Stimulated activated CD4-positive, alpha-beta T cell treated with anti-CD3 and anti-CD28 coated beads, Interleukin-4, amount 100 ng/mL, for 1 hour (primary cell): ENCODE results near the gene GLB1L.
A peak's percentile ranks its signal among the peaks of the same experiment; 100 is the strongest.

Source experiments
- DNase-seq: peaks from one replicate; pipeline ENCODE4 v3.0.0-alpha.2; 2020

Gene GLB1L

DNA sequence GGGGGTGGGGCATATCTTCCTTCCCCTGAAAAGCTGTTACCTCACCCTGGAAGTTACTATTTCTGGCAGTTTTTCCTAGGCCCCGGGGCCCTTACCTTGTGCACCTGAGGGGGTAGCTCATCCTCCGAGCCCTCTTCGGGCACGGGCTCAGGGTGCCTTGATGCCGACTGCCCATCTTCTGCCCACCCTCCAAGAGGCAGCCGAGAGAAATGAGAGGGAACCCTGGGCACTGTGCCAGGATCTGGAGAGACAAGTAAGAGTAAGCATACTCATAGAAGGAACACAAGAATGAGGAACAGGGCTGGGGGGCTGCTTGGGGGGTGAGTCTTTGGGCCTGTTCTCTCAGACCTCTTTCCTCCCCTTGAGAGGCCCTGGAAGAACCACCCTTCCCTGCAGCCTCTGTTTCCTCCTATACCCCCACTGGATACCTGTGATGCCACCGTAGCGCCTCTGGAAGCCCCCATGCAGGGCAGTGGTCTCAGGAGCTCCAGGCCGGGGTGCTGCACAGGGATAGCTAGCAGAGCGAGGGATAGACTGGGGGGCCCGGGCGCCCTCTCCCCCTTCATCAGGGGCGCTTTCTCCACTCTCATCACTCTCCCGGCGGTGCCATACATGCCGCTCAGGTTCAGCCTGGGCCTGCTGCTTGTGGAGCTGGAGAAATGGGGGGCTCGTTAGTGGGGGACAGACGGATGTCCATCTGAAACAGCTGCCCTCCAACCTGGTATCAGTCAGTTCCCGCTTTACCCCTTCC, 24.4 kb downstream of the GLB1L start:
- DNase-seq: no peak

DNA sequence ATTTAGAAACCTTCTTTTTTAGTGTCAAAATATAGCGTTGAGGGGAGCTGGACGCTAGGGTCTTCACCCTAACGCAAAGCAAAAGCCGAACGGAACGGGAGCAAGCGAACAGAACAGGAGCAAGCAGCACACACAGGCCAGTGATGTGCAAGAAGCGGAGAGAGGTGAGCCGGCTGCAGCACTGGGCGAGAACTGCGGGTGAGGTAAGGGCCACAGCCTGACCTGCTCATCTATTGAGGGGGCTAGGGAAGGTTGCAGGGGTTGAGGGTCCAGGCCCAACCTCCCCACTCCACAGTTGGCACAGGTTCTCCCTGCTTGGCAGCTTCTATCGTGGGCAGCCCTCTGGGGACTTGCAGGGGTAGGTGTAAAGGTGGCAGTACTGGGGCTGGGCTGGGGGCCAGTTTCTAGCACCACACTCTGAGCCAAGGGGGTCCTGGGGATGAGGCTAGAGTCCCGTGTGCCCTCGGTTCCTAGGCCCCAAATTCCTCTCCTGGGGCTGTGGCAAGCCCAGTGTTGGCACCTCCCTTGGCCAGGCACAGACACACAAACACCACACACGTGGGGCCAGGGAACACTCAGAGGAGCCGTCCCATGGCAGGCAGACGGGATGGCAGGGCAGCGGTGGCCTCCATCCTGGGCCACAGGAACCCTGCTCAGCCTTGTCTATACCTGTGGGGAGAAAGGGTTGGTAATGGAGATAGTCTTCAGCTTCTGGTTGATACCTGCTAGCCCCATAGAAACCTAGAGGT, 25.3 kb downstream of the GLB1L start:
- no peak for DNase-seq

DNA sequence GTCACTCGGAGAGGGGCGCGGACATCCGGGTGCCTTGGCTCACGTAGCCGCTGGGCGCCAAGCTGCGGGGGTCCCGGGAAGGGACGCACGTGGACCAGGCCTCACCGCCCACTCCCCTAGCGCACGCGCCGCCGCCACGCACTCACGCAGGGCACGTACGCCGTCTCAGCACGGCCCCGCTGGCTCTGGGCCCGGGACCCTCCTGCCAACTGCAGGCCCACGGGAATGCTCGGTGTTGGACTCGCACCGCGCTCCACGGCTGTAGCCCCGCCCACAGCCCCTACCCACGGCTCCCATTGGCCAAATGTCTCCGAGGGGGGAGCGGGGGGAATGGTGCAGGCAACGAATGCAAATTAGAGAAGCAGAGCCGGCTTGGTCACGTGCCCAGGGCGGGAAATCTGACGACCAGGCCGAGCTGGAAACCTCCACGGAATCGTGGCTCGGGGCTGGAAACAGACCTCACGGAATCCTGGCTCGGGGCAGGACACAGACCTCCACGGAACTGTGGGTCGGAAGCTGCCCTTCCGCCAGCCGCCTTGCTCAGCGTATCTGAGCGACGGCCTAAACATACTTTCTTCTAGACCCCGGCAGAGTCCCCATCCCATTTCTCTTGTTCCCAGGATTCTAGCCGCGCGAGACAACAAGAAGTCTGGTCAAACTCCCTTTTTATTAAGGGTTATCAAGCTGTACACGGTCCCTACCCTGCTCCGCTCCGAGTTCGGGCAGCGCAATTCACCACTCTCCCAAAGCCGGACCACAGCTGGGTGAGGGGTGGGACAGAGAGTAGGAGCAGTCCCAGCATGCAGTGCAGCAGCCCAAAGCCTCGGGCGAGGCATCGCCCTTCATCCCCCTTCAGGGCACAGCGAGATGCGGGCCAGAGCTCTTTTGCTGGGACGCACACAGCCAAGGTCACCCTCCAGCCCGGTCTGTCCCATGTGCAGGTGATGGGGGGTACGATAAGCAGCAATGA, 26.2 kb downstream of the GLB1L start, which contains the start of gene ABCB6:
Gene ABCB6, minus strand, starts transcription at position 227 of the 970 bp plus-strand sequence. CDS start 285 bp downstream, outside the sequence.
- peak; percentile 92 for DNase-seq

DNA sequence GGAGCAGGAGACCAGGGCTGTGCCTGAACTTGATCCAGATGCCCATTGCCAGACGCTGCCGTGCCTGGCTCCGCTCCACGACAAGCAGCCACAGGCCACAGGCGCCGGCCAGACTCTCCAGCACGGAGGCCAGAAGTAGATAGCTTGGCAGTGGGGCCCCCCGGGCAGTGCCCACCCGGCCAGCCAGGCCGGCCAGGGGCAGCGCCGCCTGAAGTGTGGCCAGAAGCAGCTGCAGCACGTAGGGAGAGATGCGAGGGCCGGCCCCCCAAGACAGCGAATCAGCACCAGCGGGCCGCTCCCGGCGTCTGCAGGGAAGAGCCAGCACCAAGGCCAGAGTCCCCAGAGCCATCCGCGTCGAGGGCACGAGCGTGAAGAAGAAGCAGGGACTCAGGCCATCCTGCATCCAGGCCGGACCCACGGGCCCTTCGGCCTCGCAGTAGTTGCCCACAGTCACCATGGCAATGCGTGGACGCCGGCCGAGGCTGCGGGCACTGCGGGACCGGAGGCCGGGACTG, 27.0 kb downstream of the GLB1L start:
- DNase-seq: no peak

DNA sequence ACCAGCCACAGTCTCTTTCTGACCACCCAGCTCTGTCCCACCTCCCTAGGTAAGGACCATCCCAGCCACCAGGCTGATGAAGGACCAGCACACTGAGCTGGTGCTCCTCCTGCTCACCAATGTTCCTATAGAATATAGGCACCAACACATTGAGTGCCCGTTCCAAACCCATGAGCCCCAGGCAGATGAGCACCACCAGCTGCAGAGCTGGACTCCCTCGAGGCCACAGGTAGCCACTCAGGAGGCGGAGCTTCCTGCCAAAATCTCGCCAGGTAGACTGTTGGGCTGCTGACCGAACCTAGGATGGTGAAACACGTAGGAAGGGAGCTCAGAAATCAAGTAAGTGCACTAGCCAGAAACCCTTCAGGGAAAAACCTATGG, 28.7 kb downstream of the GLB1L start:
- DNase-seq: no peak

DNA sequence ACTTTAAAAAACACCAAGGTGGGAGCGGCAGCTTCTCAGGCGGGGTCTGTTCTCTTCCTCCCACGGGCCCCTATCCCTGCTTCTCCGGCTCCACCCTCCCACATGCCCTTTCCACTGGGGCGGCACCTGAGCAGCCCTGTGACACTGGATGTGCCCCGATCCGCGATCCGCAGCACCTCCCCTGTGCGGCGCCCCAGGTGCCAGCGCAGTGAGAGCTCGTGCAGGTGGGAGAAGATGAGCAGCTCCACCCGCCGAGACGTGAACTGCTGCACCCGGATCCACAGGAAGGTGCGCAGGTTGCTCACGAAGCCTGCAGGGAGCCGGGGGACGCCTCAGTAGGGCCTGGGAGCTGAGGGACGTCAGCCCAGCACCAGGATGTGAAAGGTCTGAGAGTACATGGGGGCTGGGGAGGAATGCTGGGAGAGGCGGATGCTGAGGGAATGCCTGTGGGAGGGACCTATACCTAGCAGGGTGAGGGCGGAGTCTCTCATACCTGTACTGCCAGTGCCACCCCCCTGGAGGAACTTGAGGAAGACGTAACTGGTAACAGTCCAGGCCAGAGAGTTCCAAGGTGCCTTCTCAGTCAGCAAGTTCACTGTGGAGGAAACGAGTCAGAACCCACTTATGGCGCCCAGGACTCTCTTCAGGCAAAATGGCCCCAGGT, 29.2 kb downstream of the GLB1L start:
- DNase-seq: no peak

DNA sequence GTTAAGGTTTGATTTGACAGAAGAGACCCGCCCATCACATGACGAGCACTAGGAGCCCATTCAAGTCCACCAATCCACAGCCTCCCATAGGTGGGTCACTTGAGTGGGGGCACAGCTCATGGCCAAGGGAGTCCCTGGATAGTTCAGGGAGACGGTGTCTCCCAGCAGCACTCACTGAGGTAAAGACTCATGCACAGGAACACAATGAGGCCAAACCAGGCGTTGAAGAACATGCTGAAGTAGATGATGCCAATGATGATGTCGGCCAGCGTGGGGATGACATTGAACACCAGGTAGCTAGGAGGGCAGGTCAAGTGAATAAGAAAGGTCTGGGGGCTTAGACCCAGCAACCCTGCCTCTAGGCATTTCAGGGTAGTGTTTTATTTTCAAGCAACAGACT, 30.5 kb downstream of the GLB1L start:
- DNase-seq: no peak

DNA sequence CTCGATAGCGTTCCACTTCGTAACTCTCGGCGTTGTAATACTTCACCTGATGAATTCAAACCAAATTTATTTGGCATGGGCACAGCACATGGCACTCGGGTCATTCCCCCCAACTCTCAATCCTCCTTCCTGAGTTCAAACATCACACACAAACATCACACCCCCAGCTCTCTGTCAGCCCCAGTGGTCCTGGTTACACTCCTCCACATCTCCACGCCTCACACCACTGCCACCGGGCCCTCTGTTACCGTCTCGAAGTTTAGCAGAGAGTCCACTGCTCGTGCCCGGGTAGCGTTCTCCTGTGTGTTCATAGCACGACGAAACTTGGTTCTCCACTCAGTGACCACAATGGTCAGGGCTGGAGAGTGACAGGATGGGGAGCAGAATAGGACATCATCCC, 31.1 kb downstream of the GLB1L start:
- DNase-seq: no peak

DNA sequence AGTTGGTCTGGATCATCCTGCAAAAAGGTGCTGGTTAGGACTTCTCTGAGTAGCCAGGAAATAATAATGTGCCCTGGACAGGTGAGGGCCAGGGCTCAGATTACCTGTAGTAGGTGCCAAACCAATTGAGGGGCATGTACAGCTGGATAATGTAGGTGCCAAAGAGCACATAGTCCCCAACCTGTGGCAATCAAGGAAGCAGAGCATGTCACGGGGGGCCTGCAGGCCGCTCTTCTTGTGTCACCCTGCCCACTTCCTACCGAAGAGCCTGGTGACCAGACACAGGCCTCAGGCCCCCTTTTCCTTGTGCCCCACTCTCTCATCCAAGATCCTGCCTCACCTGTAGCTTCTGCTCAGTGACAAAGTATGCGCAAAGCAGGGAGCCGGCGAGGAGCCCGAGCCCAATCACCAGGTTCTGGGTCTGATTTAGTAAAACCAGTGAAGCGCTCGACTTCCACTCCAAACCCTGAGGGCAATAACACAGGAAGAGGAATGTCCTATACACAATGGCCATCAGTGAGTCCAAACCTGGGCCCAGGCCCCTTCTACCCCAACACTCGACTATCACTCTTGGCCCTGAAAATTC, 31.7 kb downstream of the GLB1L start:
- DNase-seq: no peak

DNA sequence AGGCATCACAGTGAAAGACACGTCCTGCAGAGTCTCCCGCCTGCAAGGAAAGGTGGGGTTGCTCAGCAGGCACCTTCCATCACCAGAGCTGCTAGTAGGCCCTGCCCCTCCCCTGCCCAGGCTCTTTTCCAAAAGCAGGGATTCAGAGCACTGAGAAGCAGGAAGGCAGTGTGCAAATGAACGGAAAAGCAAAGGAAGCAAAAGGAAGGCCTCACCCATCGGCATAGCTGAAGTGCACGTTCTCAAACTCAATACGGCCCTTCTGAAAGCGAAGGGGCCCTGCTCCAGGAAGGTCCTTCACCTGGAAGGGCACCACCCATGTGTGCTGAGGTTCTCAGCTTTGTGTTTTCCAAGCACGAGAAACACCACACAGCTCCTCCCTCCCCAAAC, 32.2 kb downstream of the GLB1L start:
- DNase-seq: no peak

DNA sequence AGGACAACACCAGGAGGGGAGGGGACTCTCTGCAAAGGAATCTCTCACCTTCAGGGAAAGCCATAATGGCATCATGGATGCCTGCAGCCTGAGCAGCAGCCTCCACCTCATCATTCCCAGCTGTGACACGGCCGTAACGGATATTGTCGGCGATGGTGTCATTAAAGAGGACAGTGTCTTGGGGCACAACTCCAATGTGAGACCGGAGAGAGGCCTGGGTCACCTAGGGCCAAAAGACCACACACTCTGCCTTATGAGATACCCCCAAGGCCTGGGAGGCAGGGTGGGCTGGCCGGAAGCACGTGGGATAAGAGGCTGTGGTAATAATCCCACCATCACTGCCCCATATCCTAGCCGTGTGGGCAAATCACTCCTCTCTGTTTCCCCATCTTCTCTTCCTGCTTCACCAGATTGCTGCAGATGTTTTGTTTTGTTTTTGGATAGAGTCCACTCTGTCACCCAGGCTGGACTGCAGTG, 34.3 kb downstream of the GLB1L start:
- no peak for DNase-seq

DNA sequence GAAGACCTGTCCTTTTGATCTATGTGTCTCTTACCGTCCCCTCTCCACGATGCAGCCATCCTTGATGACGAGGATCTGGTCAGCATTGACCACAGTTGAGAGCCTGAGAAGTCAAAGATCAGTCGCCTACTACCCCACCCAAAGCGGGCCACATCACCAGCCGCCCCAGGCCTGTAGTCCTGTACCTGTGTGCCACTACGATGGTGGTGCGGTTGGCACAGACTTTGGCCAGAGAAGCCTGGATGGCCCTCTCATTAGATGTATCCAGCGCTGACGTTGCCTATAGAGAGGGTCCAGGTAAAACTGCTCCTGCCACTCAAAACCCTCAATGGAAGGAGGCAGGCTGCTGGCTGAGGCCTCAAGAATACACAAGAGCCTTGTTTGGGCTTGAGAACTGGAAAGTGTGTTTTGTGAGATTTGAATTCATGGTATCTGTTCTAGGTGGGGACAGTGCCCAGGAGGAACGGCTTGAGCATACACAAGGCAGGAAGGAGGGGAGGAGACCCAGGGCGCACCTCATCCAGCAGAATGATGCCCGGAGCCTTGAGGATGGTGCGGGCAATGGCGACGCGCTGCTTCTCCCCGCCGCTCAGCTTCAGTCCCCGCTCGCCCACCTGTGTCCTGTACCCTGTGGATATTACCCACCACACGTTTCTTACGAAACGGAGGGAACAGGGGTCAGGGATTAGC, 34.9 kb downstream of the GLB1L start:
- no peak for DNase-seq

DNA sequence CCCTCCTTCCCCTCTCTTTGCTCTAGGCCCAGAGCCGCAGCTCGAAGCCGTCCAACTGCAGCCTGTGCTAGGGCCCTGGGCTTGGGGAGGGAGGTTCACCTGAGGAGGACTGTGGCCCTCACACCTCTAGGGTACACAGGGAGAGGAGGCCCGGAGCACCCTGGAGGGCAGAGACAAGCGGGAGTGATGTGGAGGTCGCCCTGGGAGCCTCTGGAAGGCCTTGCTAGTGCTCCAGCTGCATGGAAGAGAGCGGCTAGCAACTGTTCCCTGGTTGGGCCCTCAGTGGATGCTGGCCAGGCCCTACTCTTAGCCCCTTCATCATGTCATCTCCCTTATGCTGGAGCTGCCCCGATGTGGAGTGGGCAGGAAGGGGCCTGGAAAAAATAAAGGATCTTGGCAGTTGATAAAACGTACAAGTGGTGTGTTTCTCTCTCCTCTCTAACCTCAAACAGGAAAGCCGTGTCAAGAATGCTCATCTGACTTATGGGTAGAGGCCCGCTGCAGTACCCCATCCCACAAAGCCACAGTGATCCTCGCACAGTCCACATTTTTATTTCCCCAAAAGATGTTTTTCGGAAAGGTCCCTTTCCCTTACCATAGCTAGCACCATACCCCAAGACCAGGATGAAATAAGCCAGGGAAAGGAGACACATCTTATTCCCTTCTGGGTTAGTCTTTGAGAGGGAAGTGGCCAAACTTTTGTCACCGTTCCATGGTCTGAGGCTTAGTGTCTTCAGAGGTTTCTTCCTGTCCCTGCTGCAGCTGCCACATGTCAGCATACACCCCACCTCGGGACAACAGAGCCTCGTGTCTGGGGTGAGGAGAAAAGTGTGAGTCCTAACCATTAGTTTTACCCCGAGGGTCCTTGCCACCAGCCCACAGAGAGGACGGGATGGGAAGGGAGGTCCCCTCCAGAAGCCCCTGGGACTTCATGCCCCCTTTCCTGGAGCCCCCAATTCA, 35.7 kb downstream of the GLB1L start:
- DNase-seq: no peak

DNA sequence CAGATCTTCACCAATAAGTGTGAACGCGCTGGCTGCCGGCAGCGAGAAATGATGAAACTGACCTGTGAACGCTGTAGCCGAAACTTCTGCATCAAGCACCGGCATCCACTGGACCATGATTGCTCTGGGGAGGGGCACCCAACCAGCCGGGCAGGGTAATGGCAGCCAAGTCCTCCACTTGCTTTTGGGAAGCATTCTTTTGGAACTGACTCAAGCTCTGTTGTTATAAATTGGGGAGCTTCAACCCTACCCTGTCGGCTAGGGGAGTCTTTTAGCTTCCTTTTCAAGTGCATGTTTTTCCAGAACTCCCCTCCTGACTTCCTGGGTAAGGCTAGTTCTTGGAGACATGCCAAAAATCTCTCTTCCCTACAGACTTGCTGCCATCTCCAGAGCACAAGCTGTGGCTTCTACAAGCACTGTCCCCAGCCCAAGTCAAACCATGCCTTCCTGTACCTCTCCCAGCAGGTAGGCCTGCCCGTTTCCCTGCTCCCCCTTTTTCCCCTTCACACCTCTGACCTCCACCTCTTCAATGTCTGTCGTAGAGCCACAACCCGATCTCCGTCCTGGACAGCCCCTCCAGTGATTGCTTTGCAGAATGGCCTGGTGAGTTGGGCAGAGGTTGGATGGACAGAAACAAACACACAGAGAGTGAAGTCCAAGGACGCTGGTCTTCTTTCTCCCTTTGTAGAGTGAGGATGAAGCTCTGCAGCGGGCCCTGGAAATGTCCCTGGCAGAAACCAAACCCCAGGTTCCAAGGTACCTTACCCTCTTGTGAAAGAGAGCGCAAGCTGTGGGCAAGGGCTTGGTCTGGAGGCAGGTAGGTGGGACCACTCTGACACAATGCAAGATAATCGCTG, 37.1 kb downstream of the GLB1L start:
- no peak for DNase-seq

DNA sequence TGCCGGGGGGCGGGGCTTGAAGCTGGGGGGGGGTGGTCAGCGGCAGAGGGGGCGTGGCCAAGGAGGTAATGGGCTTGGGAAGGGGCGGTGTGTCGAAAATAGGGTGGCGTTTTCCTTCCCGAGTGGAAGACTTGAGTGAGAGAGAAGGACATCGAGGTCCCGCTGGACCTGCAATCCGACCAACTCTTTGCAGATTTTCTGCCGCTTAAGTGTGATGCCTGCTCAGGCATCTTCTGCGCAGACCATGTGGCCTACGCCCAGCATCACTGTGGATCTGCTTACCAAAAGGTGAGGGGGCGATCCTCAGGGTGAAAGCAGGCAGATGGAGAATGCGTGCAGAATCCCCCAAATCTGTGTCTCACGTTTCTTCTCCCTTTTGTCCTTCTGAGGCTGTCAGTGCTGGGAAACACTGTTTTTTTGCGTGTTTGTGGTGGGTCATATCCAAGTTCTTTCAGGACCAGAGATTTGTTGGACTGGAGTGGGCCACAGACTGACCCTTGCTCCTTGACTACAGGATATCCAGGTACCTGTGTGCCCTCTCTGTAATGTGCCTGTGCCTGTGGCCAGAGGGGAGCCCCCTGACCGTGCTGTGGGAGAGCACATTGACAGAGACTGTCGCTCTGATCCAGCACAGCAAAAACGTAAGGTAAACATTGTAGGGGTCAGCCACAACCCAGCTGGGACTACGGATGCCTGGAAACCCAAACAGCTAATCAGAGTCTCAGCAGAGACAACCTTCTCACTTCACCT, 37.9 kb downstream of the GLB1L start:
- DNase-seq: no peak

DNA sequence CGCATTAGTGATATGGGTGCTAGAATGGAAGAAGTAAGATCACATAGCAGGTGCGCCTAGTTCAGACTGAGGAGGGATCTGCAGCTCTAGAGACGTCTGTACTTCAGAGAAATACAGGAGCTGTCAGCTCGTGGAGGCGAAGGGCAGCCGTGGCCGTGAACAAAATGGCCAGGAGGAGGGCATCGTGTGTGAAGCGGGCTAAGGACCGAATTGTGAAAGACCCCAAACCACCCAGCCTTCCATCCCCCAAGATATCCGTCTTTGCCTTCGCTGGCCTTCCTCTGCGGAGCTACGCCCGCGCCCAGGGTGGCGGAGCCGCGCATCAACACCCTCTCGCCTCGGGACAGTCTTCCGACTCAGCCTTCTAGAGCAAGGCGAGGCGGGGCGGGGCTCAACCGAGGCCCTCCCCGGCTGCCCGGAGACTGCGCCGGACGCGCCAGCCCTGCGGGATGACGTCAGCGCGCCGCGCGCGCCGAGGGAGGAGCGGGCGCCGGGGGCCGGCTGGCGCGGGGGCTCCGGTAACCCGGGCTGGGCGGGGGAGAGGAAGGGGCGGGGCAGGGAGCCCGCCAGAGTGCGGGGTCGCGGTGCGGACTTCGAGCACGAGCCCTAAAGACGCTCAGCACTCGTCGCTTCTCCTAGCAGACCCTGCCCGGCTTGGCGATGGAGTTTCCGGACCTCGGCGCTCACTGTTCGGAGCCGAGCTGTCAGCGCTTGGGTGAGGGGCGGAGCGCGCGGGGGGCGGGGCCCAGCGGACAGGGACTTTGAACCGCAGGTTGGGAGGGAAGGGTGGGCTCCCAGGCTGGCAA, 38.7 kb downstream of the GLB1L start, which contains the start of gene ZFAND2B:
Gene ZFAND2B, plus strand, starts transcription at position 455 of the 806 bp plus-strand sequence. Its CDS starts 206 bp downstream, at position 661.
- DNase-seq: peak; percentile 96

DNA sequence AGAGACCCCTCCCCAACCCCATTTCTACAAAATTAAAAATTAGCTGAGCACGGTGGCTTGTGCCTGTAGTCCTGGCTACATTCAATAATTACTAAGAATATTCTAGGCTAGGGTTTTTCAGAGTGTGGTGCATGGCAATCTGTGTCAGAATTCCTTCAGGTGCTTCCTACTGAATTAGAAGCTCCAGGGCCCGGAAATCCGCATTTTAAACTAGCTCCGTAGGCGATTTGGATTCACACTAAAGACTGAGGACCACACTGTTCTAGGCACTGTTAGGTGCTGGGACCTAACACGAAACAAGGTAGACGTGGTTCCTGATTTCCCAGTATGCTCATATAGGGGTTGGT, 39.3 kb downstream of the GLB1L start:
- no peak for DNase-seq
